ENCODE results near the gene SENP2.

GRCh38 chr3:185658504-185658912 is 72.4 kb downstream of the SENP2 start:
- TF ChIP-seq CREB1 (IDR thresholded peaks at IDR 0.05; ENCODE audit: low read depth) (no peak), EGR1 (IDR thresholded peaks at IDR 0.05) (no peak), EP300 (IDR thresholded peaks at IDR 0.05; ENCODE audit: borderline replicate concordance) (no peak), TAF1 (IDR thresholded peaks at IDR 0.05; ENCODE audit: low read depth) (no peak), REST (IDR thresholded peaks at IDR 0.05; ENCODE audit: low read depth) (no peak), YY1 (IDR thresholded peaks at IDR 0.05; ENCODE audit: low read depth) (no peak), CEBPB (IDR thresholded peaks at IDR 0.05) (no peak), TCF12 (IDR thresholded peaks at IDR 0.05; ENCODE audit: low read depth) (no peak), RAD21 (IDR thresholded peaks at IDR 0.05; ENCODE audit: low read depth) (no peak), MAX (IDR thresholded peaks at IDR 0.05) (no peak), FOXM1 (IDR thresholded peaks at IDR 0.05; ENCODE audit: borderline replicate concordance, low read depth) (no peak), USF1 (IDR thresholded peaks at IDR 0.05) (no peak), NFIC (IDR thresholded peaks at IDR 0.05) (no peak), TEAD4 (IDR thresholded peaks at IDR 0.05) (peak; percentile 37; the same call in 1 of the 2 replicates)

Data from Ishikawa (cell line).